SJSA1 (cell line): ENCODE measurements around the gene GXYLT1. TPM values are rescaled to one million over a fixed set of nuclear protein-coding genes. Genes with fewer than 3 reads are reported as not detected.
"Not testable (repeated sequence)": the region's sequence is repeated elsewhere in the genome, so short reads cannot be mapped to it uniquely, and the experiment has no call there.

ENCODE experiments used
- DNase-seq, 2 experiments: peaks; one replicate each; pipeline ENCODE4 v3.0.0-alpha.2; 2015 to 2020; ENCODE audit warnings: low spot score in 2 of 2, low read depth in 1 of 2
- H3K27ac ChIP-seq: fragments of 250-450 bp; sonication (Bioruptor Pico); 2 replicates; pipeline ENCODE4 v1.5.1; 2020; ENCODE audit warnings: mild to moderate bottlenecking, moderate library complexity
- H3K27me3 ChIP-seq: fragments of 250-450 bp; sonication (Bioruptor Pico); replicated peaks from 2 replicates; pipeline ENCODE4 v1.5.1; 2020; ENCODE audit warnings: mild to moderate bottlenecking, moderate library complexity
- H3K36me3 ChIP-seq: fragments of 250-450 bp; sonication (Bioruptor Pico); 2 replicates; pipeline ENCODE4 v1.5.1; 2020; ENCODE audit warnings: mild to moderate bottlenecking
- H3K4me1 ChIP-seq: fragments of 250-450 bp; sonication (Bioruptor Pico); replicated peaks from 2 replicates; pipeline ENCODE4 v1.6.1; 2021; ENCODE audit warnings: mild to moderate bottlenecking
- H3K4me3 ChIP-seq: fragments of 250-450 bp; sonication (Bioruptor Pico); 2 replicates; pipeline ENCODE4 v1.5.1; 2020; ENCODE audit warnings: mild to moderate bottlenecking
- H3K9me3 ChIP-seq: fragments of 250-450 bp; sonication (Bioruptor Pico); replicated peaks from 2 replicates; pipeline ENCODE4 v1.5.1; 2020; ENCODE audit warnings: mild to moderate bottlenecking
- total RNA-seq: library from RNA; depleted of rRNA; stranded (reverse); fragments of >200 nt; shearing (Covaris generic); gene quantifications from 2 replicates; pipeline ENCODE4 v1.2.3, GENCODE V29; 2014; rRNA removed

The GXYLT1 gene, protein sequence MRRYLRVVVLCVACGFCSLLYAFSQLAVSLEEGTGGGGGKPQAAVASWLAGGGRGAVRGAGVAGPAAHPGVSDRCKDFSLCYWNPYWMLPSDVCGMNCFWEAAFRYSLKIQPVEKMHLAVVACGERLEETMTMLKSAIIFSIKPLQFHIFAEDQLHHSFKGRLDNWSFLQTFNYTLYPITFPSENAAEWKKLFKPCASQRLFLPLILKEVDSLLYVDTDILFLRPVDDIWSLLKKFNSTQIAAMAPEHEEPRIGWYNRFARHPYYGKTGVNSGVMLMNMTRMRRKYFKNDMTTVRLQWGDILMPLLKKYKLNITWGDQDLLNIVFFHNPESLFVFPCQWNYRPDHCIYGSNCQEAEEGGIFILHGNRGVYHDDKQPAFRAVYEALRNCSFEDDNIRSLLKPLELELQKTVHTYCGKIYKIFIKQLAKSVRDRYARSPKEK
- 18.3 and 24.3 TPM in 2 replicates for total RNA-seq

DNA sequence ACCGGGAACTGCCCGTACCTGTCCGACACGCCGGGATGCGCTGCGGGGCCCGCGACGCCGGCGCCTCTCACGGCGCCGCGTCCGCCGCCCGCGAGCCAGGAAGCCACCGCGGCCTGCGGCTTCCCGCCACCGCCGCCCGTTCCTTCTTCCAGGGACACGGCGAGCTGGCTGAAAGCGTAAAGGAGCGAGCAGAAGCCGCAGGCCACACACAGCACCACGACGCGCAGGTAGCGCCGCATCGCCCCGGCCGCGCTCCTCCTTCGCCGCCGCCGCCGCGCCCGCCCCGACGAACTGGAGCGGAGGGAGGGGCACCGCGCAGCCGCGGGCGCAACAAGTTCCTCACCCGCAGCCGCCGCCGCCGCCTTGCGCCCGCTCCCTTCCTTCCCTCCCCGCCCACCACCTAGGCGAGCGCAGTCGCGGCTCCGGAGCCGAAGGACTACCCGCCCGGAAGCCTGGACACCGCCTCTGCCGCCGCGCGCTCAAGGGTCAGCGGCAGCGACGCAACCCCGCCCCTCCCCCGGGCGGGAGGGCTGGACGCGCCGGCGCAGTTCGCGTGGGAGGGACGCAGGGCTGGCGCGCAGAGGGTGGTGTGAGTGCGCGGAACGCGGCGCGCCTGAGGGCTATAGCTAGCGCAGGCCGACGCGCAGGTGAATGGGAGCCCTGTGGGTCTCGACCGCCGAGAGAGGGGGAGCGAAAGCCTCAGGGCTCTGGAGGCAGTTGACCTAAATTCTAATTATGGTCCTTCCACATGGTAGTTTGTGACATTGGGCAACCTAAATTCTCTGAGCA lies at the start of gene GXYLT1:
Gene GXYLT1, minus strand, starts transcription at position 467 of the 789 bp plus-strand sequence. Its CDS starts 228 bp downstream, at position 239.
- H3K4me3 ChIP-seq, result peak within 1 kb of the TSS; percentile 95
- no peaks in the 10 kb centered on the region for H3K9me3 ChIP-seq
- peak; percentile 94 for DNase-seq
- H3K27ac ChIP-seq, result peak within 1 kb of the TSS; percentile 18; the same call in 1 of the 2 replicates
- peaks cover 18% of the 10 kb centered on the region for H3K4me1 ChIP-seq
- no peaks in the 10 kb centered on the region for H3K27me3 ChIP-seq
- peaks cover 5% of the 10 kb centered on the region; the same call in 1 of the 2 replicates for H3K36me3 ChIP-seq

DNA sequence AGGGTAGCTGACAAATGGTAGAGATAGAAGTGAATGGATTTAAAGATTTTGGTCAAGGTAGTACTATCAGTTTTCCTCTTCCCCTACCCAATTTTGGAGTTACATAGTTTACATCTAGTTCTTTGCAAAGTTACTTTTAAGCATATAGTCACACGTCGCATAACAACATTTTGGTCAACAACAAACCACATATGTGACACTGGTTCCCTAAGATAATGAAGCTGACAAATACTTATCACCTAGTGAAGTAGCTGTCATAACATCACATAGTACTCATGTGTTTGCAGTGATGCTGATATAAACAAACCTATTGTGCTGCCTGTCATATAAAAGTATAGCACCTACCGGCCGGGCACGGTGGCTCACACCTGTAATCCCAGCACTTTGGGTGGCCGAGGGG lies 48.0 kb upstream of the GXYLT1 start:
- no peaks in the 10 kb centered on the region for H3K27me3 ChIP-seq
- H3K27ac ChIP-seq, result no peak overlapping the region
- H3K9me3 ChIP-seq, result no peaks in the 10 kb centered on the region
- no peaks in the 10 kb centered on the region for H3K4me1 ChIP-seq
- H3K36me3 ChIP-seq, result peaks cover 4% of the 10 kb centered on the region; the same call in 1 of the 2 replicates
- no peak for DNase-seq
- no peak overlapping the region for H3K4me3 ChIP-seq

DNA sequence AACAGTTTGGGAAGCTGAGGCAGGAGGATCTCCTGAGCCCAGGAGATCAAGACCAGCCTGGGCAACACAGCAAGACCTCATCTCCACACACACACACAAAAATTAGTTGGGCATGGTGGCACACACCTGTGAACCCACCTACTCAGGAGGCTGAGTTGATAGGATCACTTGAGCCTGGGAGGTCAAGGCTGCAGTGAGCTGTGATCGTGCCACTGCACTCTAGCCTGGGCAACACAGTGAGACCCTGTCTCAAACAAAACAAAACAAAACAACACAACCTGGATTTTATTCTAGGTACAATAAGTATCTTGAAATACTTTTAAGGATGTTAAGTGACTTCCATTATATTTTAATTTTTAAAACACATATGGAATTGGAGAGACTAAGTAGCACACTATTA lies 47.6 kb upstream of the GXYLT1 start:
- Histone ChIP-seq H3K27me3 (no peaks in the 10 kb centered on the region), H3K27ac (no peak overlapping the region), H3K36me3 (peaks cover 4% of the 10 kb centered on the region; the same call in 1 of the 2 replicates), H3K4me1 (no peaks in the 10 kb centered on the region), H3K9me3 (no peaks in the 10 kb centered on the region), H3K4me3 (no peak overlapping the region)
- DNase-seq, result no peak

DNA sequence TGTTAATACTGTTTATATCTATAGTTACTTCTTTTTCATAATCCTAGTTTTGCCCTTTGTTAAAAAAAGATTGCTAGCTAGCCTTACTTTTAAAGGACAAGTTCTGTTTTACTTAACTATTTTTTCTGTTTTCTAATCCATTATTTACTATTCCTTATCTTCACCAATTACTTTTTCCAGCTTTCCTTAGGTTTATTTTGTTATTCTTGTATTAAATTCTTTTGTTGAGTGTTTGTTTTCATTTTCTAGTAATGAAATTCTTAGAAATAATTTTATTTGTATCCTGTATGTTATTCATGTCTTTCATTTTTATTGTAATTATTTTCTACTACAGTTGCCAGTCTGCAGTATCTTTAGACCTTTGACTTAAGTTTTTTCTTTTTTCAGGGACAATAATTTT lies 45.7 kb upstream of the GXYLT1 start:
- H3K4me3 ChIP-seq, result no peak overlapping the region
- H3K9me3 ChIP-seq, result no peaks in the 10 kb centered on the region
- no peak overlapping the region for H3K27ac ChIP-seq
- H3K27me3 ChIP-seq, result no peaks in the 10 kb centered on the region
- peaks cover 4% of the 10 kb centered on the region; the same call in 1 of the 2 replicates for H3K36me3 ChIP-seq
- no peak for DNase-seq
- no peaks in the 10 kb centered on the region for H3K4me1 ChIP-seq

DNA sequence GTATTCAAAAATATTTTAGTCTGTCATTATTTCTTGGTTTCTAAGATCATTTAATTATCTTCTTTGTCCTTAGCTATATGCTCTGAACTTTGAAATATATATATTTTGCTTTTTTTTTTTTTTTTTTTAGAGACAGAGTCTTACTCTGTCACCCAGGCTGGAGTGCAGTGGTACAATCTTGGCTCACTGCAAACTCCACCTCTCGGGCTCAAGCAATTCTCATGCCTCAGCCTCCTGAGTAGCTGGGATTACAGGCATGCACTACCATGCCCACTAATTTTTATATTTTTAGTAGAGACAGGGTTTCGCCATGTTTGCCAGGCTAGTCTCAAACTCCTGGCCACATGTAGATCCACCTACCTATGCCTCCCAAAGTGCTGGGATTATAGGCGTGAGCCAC lies 43.6 kb upstream of the GXYLT1 start:
- not testable (repeated sequence) for H3K4me1 ChIP-seq, H3K27me3 ChIP-seq, H3K27ac ChIP-seq, H3K36me3 ChIP-seq, H3K9me3 ChIP-seq, DNase-seq, H3K4me3 ChIP-seq

DNA sequence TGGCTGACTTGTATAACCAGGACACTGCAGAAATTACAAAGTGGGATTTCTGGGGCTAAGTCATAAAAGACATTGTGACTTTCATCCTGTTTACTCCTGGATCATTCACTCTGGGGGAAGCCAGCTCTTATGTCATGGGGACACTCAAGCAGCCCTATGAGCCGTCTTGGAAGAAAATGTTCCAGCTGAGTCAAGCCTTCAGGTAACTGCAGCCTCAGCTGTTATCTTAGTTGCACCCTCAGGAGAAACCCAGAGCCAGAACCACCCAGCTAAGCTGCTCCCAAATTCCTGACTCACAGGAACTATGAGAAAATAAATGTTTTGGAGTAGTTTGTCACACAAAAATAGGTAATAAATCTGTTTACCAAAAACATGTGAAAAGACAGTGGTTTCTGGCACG lies 43.1 kb upstream of the GXYLT1 start:
- H3K4me1 ChIP-seq, result no peaks in the 10 kb centered on the region
- H3K27ac ChIP-seq, result no peak overlapping the region
- DNase-seq, result no peak
- no peak overlapping the region for H3K4me3 ChIP-seq
- no peaks in the 10 kb centered on the region for H3K9me3 ChIP-seq
- H3K36me3 ChIP-seq, result no peaks in the 10 kb centered on the region; the same call in 1 of the 2 replicates
- no peaks in the 10 kb centered on the region for H3K27me3 ChIP-seq

DNA sequence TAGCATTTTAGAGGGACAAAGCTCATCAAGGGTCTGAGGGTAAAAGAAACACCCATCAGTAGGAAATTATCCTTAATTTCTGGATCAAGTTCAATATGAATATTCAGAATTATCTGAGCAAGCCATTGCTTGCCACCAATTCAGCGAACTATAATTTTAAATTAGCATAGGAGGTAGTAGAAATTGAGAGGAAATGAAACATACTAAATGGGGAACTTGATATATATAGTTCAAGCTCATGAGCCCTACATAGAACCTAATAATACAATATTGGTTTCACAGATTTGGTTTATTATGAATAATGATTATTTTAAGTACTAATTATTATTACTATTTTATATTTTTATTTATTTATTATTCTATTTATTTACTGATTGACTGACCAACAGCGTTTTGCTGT lies 42.1 kb upstream of the GXYLT1 start:
- no peak for DNase-seq
- H3K9me3 ChIP-seq, result no peaks in the 10 kb centered on the region
- H3K27me3 ChIP-seq, result no peaks in the 10 kb centered on the region
- H3K4me3 ChIP-seq, result no peak overlapping the region
- no peaks in the 10 kb centered on the region for H3K4me1 ChIP-seq
- H3K27ac ChIP-seq, result no peak overlapping the region
- H3K36me3 ChIP-seq, result no peaks in the 10 kb centered on the region; the same call in 1 of the 2 replicates

DNA sequence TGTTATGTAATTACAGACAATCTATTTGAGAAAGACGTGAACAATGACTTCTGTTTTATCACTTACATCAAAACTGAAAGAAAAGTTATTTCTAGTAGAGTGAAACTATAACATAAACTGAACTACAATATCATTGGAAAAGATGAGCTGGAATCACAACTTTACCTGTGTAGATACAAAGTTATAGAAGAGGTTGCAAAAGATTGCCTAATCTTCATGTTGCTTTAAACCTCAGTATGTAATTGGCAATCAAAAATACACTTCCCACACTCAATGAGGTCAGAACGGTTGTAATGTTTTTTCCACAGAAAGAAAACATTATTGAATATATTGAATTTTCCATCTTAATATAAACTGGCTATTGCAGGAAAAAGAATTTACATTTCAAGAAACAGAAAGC lies 37.7 kb upstream of the GXYLT1 start:
- H3K27ac ChIP-seq, result no peak overlapping the region
- no peaks in the 10 kb centered on the region for H3K27me3 ChIP-seq
- DNase-seq, result no peak
- no peak overlapping the region for H3K4me3 ChIP-seq
- no peaks in the 10 kb centered on the region for H3K4me1 ChIP-seq
- H3K9me3 ChIP-seq, result no peaks in the 10 kb centered on the region
- no peaks in the 10 kb centered on the region; the same call in 1 of the 2 replicates for H3K36me3 ChIP-seq

DNA sequence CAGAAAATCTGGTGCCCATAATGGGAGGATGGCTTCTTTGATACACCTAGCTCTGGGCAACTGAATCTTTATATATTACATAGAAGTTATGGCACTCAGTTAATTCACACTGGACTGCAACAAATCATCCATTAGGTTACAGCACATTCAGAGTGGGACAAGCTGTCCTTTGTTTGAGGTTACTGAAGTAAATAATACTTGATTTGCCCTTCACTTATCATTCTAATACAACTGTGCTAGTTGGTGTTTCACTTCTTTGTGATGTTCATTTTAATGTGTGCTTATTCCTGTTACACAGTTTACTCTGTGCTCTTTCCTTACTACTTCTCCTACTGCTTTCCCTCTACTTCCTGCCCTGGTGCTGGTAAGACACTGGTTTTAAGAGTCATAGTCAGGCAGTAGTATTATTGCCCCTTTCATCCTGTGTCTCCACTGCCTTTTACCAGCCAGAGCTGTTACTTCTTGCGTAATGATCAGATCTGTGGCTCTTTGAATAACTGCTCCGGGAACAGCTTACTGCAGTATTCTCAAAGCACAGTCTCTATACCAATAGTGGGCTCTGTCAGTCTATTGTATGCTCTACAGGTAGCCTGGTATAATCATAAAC lies 36.4 kb upstream of the GXYLT1 start:
- Histone ChIP-seq H3K4me3 (no peak overlapping the region), H3K9me3 (no peaks in the 10 kb centered on the region), H3K36me3 (no peaks in the 10 kb centered on the region; the same call in 1 of the 2 replicates), H3K4me1 (no peaks in the 10 kb centered on the region), H3K27ac (no peak overlapping the region), H3K27me3 (no peaks in the 10 kb centered on the region)
- no peak for DNase-seq

DNA sequence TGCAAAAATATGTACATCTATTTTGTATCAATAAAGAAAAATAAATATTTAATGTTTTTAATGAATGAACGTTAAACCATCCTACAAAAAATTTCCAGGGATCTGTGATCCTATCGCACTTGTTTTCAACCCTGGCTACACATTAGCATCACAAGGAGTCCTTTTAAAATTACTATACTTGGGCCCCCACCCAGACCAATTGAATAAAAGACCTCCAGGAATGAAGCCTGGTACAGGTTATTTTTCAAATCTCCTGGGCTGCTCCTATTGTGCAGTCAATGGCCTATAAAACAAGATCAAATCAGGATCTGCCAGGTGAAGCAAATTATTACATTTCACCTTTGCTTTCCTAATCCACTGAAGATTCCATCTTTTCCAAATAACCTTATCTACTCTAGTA lies 33.4 kb upstream of the GXYLT1 start:
- Histone ChIP-seq H3K27me3 (no peaks in the 10 kb centered on the region), H3K27ac (no peak overlapping the region), H3K9me3 (no peaks in the 10 kb centered on the region), H3K4me3 (no peak overlapping the region), H3K4me1 (no peaks in the 10 kb centered on the region), H3K36me3 (no peaks in the 10 kb centered on the region; the same call in 1 of the 2 replicates)
- DNase-seq, result no peak

DNA sequence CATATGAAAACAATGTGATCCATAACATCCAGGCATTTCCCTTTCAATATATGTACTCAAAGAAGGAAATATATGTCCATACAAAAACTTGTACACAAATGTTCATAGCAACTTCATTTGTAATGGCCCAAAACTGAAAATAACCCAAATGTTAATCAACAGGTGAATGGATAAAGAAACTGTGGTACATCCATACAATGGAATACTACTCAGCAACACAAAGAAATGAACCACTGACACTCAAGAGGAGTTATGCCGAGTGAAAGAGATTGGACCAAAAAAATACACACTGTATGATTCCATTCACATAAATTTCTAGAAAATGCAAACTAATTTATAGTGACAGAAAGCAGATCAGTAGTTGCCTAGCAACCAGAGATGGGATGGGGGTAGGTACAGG lies 30.3 kb upstream of the GXYLT1 start:
- no peaks in the 10 kb centered on the region for H3K9me3 ChIP-seq
- no peaks in the 10 kb centered on the region for H3K4me1 ChIP-seq
- no peaks in the 10 kb centered on the region for H3K36me3 ChIP-seq
- H3K27ac ChIP-seq, result no peak overlapping the region
- H3K4me3 ChIP-seq, result no peak overlapping the region
- no peaks in the 10 kb centered on the region for H3K27me3 ChIP-seq
- no peak for DNase-seq

DNA sequence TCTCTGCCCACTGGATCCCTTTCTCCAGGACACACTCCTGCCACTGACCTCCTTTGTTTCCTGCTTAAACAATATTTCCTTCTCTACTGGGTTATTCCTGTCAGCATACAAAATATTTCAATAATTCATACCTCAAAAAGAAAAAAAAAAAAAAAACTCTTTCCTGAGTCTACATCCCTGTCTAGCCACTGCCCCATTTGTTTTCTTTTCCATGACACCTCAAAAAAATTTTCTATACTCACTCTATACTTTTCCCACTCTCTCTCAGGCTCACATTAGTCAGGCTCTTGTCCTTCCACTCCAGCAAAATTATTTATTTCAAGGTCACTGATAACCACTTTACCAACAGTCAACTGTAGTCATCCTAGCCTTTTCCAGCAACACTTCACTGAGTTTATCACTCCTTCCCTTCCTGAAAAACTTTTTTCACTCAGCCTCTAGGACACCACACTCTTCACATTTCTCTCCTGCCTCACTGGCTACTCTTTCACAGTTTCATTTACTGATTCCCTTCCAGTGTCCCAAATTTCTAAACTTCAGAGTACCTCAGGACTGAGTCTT lies 29.4 kb upstream of the GXYLT1 start:
- Histone ChIP-seq H3K36me3 (no peaks in the 10 kb centered on the region), H3K4me3 (no peak overlapping the region), H3K27ac (no peak overlapping the region), H3K9me3 (no peaks in the 10 kb centered on the region), H3K27me3 (no peaks in the 10 kb centered on the region), H3K4me1 (no peaks in the 10 kb centered on the region)
- no peak for DNase-seq

DNA sequence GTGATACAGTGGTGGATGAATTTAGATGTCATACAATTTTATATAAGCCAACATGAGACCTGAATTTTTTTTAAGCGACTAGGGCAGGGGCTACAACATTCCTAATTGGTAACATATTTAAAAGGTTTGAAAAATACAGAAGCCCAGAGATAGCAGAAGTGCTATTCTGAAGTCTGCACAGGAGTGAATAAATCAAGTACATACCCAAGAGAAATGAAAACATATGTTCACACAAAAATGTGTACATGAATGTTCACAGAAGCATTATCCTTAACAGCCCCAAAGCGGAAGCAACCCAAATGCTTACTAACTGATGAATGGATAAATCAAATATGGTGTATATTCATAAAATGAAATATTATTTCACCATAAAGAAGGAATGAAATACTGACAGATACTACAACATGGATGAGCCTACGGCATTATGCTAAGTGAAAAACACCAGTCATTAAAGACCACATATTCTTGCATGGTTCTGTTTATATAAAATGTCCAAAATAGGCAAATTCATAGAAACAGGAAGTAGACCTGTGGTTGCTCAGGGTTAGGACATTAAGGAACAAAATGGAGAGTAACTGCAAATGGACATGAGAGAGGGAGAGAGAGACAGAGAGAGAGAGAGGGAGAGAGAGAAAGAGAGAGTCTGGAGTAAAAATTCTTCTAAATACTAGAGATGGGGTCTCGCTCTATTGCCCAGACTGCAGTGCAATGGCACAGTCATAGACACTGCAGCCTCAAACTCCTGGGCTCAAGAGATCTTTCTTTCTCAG lies 28.0 kb upstream of the GXYLT1 start:
- Histone ChIP-seq H3K27me3 (no peaks in the 10 kb centered on the region), H3K27ac (no peak overlapping the region), H3K4me1 (no peaks in the 10 kb centered on the region), H3K9me3 (no peaks in the 10 kb centered on the region), H3K36me3 (no peaks in the 10 kb centered on the region), H3K4me3 (no peak overlapping the region)
- DNase-seq, result no peak
